ENCODE results near the gene NACA2. TPM values are rescaled to one million over a fixed set of nuclear protein-coding genes. Genes with fewer than 3 reads are reported as not detected.
A peak's percentile ranks its signal among the peaks of the same experiment; 100 is the strongest.

Gene NACA2
- total RNA-seq: not detected
- polyA plus RNA-seq: not detected

GRCh38 chr17:61591018-61591417 is at the start of gene NACA2:
TSS of gene NACA2 (minus strand) at chr17:61591219. CDS start at chr17:61591180, 39 bp downstream.
- no peaks in the 10 kb centered on the region for H3K9me3 ChIP-seq (ENCODE audit: control insufficient read depth in 1 of 2, low read length in 2 of 2)
- no peaks in the 10 kb centered on the region for H3K4me1 ChIP-seq (ENCODE audit: insufficient read depth, low read length)
- Mint-ChIP-seq H3K9me3 (no peaks in the 10 kb centered on the region), H3K4me3 (no peak within 1 kb of the TSS), H3K27me3 (peaks cover 11 to 17% of the 10 kb centered on the region in 2 donors), H3K4me1 (no peaks in the 10 kb centered on the region), H3K36me3 (no peaks in the 10 kb centered on the region), H3K27ac (no peak within 1 kb of the TSS)
- H3K27me3 ChIP-seq (ENCODE audit: insufficient read depth, low read length): no peaks in the 10 kb centered on the region
- intact Hi-C loops (cut with micrococcal nuclease): no loop called here
- ChIA-PET POLR2A (ENCODE audit: partially characterized antibody) (no interaction called here), CTCF (ENCODE audit: partially characterized antibody) (no interaction called here)
- no peaks in the 10 kb centered on the region for H3K36me3 ChIP-seq (ENCODE audit: insufficient read depth, low read length)
- H3K27ac ChIP-seq (ENCODE audit: low read depth, low read length): no peak within 1 kb of the TSS
- no peak within 1 kb of the TSS for H3K4me3 ChIP-seq (ENCODE audit: low read length in 2 of 2)
- DNase-seq: no peak

GRCh38 chr17:61639818-61640217 is 48.8 kb upstream of the NACA2 start:
- no peak overlapping the region for H3K4me3 Mint-ChIP-seq
- CTCF ChIA-PET (ENCODE audit: partially characterized antibody): no interaction called here
- no peak overlapping the region for H3K27ac Mint-ChIP-seq
- no peaks in the 10 kb centered on the region for H3K36me3 Mint-ChIP-seq
- H3K27me3 ChIP-seq (ENCODE audit: insufficient read depth, low read length): no peaks in the 10 kb centered on the region
- no peaks in the 10 kb centered on the region for H3K36me3 ChIP-seq (ENCODE audit: insufficient read depth, low read length)
- POLR2A ChIA-PET (ENCODE audit: partially characterized antibody): no interaction called here
- H3K9me3 Mint-ChIP-seq: peaks cover 0 to 10% (median 8%) of the 10 kb centered on the region in 8 donors
- DNase-seq: no peak
- H3K27ac ChIP-seq (ENCODE audit: low read depth, low read length): no peak overlapping the region
- no peaks in the 10 kb centered on the region for H3K4me1 ChIP-seq (ENCODE audit: insufficient read depth, low read length)
- peaks cover 25% of the 10 kb centered on the region in 2 donors for H3K27me3 Mint-ChIP-seq
- intact Hi-C loops (cut with micrococcal nuclease): loop anchor here (5.0 to 10.0 kb wide), 2 partner anchors 585 to 1327 kb away; partner anchors contain the start of gene TANC2
- no peaks in the 10 kb centered on the region for H3K9me3 ChIP-seq (ENCODE audit: control insufficient read depth in 1 of 2, low read length in 2 of 2)
- H3K4me3 ChIP-seq (ENCODE audit: low read length in 2 of 2): no peak overlapping the region
- H3K4me1 Mint-ChIP-seq: no peaks in the 10 kb centered on the region

GRCh38 chr17:61638087-61638486 is 47.1 kb upstream of the NACA2 start:
- no peaks in the 10 kb centered on the region for H3K9me3 ChIP-seq (ENCODE audit: control insufficient read depth in 1 of 2, low read length in 2 of 2)
- no peak overlapping the region for H3K27ac ChIP-seq (ENCODE audit: low read depth, low read length)
- peaks cover 0 to 10% (median 8%) of the 10 kb centered on the region in 8 donors for H3K9me3 Mint-ChIP-seq
- no peaks in the 10 kb centered on the region for H3K27me3 ChIP-seq (ENCODE audit: insufficient read depth, low read length)
- H3K36me3 Mint-ChIP-seq: no peaks in the 10 kb centered on the region
- DNase-seq: no peak
- ChIA-PET CTCF (ENCODE audit: partially characterized antibody) (no interaction called here), POLR2A (ENCODE audit: partially characterized antibody) (no interaction called here)
- H3K27ac Mint-ChIP-seq: no peak overlapping the region
- H3K4me1 ChIP-seq (ENCODE audit: insufficient read depth, low read length): no peaks in the 10 kb centered on the region
- intact Hi-C loops (cut with micrococcal nuclease): loop anchor here (5.0 to 10.0 kb wide), 2 partner anchors 587 to 1329 kb away; partner anchors contain the start of gene TANC2
- H3K4me3 Mint-ChIP-seq: no peak overlapping the region
- H3K4me3 ChIP-seq (ENCODE audit: low read length in 2 of 2): no peak overlapping the region
- H3K36me3 ChIP-seq (ENCODE audit: insufficient read depth, low read length): no peaks in the 10 kb centered on the region
- H3K4me1 Mint-ChIP-seq: no peaks in the 10 kb centered on the region
- H3K27me3 Mint-ChIP-seq: peaks cover 28 to 31% of the 10 kb centered on the region in 2 donors

- Histone ChIP-seq H3K9me3 (ENCODE audit: control insufficient read depth in 1 of 2, low read length in 2 of 2) (no peaks in the 10 kb centered on the region), H3K36me3 (ENCODE audit: insufficient read depth, low read length) (no peaks in the 10 kb centered on the region), H3K27me3 (ENCODE audit: insufficient read depth, low read length) (no peaks in the 10 kb centered on the region), H3K4me3 (ENCODE audit: low read length in 2 of 2) (no peak overlapping the region), H3K4me1 (ENCODE audit: insufficient read depth, low read length) (no peaks in the 10 kb centered on the region), H3K27ac (ENCODE audit: low read depth, low read length) (no peak overlapping the region)
- Mint-ChIP-seq H3K27me3 (peaks cover 32 to 36% of the 10 kb centered on the region in 2 donors), H3K4me3 (no peak overlapping the region), H3K9me3 (peaks cover 0 to 10% (median 9%) of the 10 kb centered on the region in 8 donors), H3K27ac (no peak overlapping the region), H3K4me1 (no peaks in the 10 kb centered on the region), H3K36me3 (no peaks in the 10 kb centered on the region)
- CTCF ChIA-PET (ENCODE audit: partially characterized antibody): interaction anchor here (0.7 to 1.8 kb wide), 6 partner anchors 10 to 748 kb away, joined by 3 to 7 read pairs (median 4); no protein-coding TSS in a partner anchor
- intact Hi-C loops (cut with micrococcal nuclease): loop anchor here (5.0 to 10.0 kb wide), 2 partner anchors 589 to 1331 kb away; partner anchors contain the start of gene TANC2
- POLR2A ChIA-PET (ENCODE audit: partially characterized antibody): no interaction called here
- peak; percentile 33 to 50 (median 43) for DNase-seq
These were observed 45.0 kb upstream of the NACA2 start for GRCh38 chr17:61635913-61636432.

- POLR2A ChIA-PET (ENCODE audit: partially characterized antibody): no interaction called here
- H3K36me3 ChIP-seq (ENCODE audit: insufficient read depth, low read length): no peaks in the 10 kb centered on the region
These were observed 44.0 kb upstream of the NACA2 start for GRCh38 chr17:61634942-61635538.

GRCh38 chr17:61634011-61634539 is 43.1 kb upstream of the NACA2 start:
- no peak overlapping the region for H3K27ac ChIP-seq (ENCODE audit: low read depth, low read length)
- H3K36me3 ChIP-seq (ENCODE audit: insufficient read depth, low read length): no peaks in the 10 kb centered on the region
- no peak for DNase-seq
- Mint-ChIP-seq H3K36me3 (no peaks in the 10 kb centered on the region), H3K4me3 (no peak overlapping the region), H3K27me3 (peaks cover 33 to 38% of the 10 kb centered on the region in 2 donors), H3K9me3 (peaks cover 0 to 10% (median 9%) of the 10 kb centered on the region in 8 donors), H3K4me1 (no peaks in the 10 kb centered on the region), H3K27ac (no peak overlapping the region)
- intact Hi-C loops (cut with micrococcal nuclease): loop anchor here (10.0 kb wide), 1 partner anchor 591 kb away; no protein-coding TSS in a partner anchor
- POLR2A ChIA-PET (ENCODE audit: partially characterized antibody): no interaction called here
- CTCF ChIA-PET (ENCODE audit: partially characterized antibody): interaction anchor here (1.3 to 1.7 kb wide), 4 partner anchors 12 to 432 kb away, joined by 3 to 8 read pairs (median 4); no protein-coding TSS in a partner anchor
- no peaks in the 10 kb centered on the region for H3K9me3 ChIP-seq (ENCODE audit: control insufficient read depth in 1 of 2, low read length in 2 of 2)
- no peak overlapping the region for H3K4me3 ChIP-seq (ENCODE audit: low read length in 2 of 2)
- H3K4me1 ChIP-seq (ENCODE audit: insufficient read depth, low read length): no peaks in the 10 kb centered on the region
- no peaks in the 10 kb centered on the region for H3K27me3 ChIP-seq (ENCODE audit: insufficient read depth, low read length)

More at GRCh38 chr17:61634942-61635538, 44.0 kb upstream of the NACA2 start:
- Histone ChIP-seq H3K27ac (ENCODE audit: low read depth, low read length) (no peak overlapping the region), H3K4me1 (ENCODE audit: insufficient read depth, low read length) (no peaks in the 10 kb centered on the region), H3K9me3 (ENCODE audit: control insufficient read depth in 1 of 2, low read length in 2 of 2) (no peaks in the 10 kb centered on the region), H3K27me3 (ENCODE audit: insufficient read depth, low read length) (no peaks in the 10 kb centered on the region), H3K4me3 (ENCODE audit: low read length in 2 of 2) (no peak overlapping the region)
- peaks cover 35 to 38% of the 10 kb centered on the region in 2 donors for H3K27me3 Mint-ChIP-seq
- DNase-seq: no peak
- H3K9me3 Mint-ChIP-seq: peaks cover 0 to 10% (median 9%) of the 10 kb centered on the region in 8 donors
- H3K27ac Mint-ChIP-seq: no peak overlapping the region
- no peaks in the 10 kb centered on the region for H3K4me1 Mint-ChIP-seq
- H3K36me3 Mint-ChIP-seq: no peaks in the 10 kb centered on the region
- intact Hi-C loops (cut with micrococcal nuclease): loop anchor here (5.0 to 10.0 kb wide), 2 partner anchors 590 to 1332 kb away; partner anchors contain the start of gene TANC2
- CTCF ChIA-PET (ENCODE audit: partially characterized antibody): interaction anchor here (0.6 to 1.8 kb wide), 8 partner anchors 10 to 794 kb away, joined by 3 to 8 read pairs (median 4); no protein-coding TSS in a partner anchor
- no peak overlapping the region for H3K4me3 Mint-ChIP-seq

GRCh38 chr17:61632826-61633225 is 41.8 kb upstream of the NACA2 start:
- DNase-seq: no peak
- intact Hi-C loops (cut with micrococcal nuclease): loop anchor here (10.0 kb wide), 1 partner anchor 592 kb away; no protein-coding TSS in a partner anchor
- no peak overlapping the region for H3K27ac ChIP-seq (ENCODE audit: low read depth, low read length)
- no peaks in the 10 kb centered on the region for H3K4me1 ChIP-seq (ENCODE audit: insufficient read depth, low read length)
- ChIA-PET POLR2A (ENCODE audit: partially characterized antibody) (no interaction called here), CTCF (ENCODE audit: partially characterized antibody) (interaction anchor here (1.3 kb wide), 1 partner anchor 433 kb away, joined by 3 read pairs; no protein-coding TSS in a partner anchor)
- H3K9me3 ChIP-seq (ENCODE audit: control insufficient read depth in 1 of 2, low read length in 2 of 2): no peaks in the 10 kb centered on the region
- Mint-ChIP-seq H3K27me3 (peaks cover 29 to 34% of the 10 kb centered on the region in 2 donors), H3K36me3 (no peaks in the 10 kb centered on the region), H3K9me3 (peaks cover 0 to 10% (median 9%) of the 10 kb centered on the region in 8 donors), H3K27ac (no peak overlapping the region), H3K4me3 (no peak overlapping the region), H3K4me1 (no peaks in the 10 kb centered on the region)
- no peak overlapping the region for H3K4me3 ChIP-seq (ENCODE audit: low read length in 2 of 2)
- H3K27me3 ChIP-seq (ENCODE audit: insufficient read depth, low read length): no peaks in the 10 kb centered on the region
- H3K36me3 ChIP-seq (ENCODE audit: insufficient read depth, low read length): no peaks in the 10 kb centered on the region

Data from CD4-positive, alpha-beta memory T cell (primary cell).